ENCODE data around the gene GPR84. TPM values are rescaled to one million over a fixed set of nuclear protein-coding genes. Genes with fewer than 3 reads are reported as not detected.
A peak's percentile ranks its signal among the peaks of the same experiment; 100 is the strongest.
"Not testable (repeated sequence)": the region's sequence is repeated elsewhere in the genome, so short reads cannot be mapped to it uniquely, and the experiment has no call there.

GPR84 gene
- polyA plus RNA-seq, 6 donors from 2014 or later = not detected

DNA sequence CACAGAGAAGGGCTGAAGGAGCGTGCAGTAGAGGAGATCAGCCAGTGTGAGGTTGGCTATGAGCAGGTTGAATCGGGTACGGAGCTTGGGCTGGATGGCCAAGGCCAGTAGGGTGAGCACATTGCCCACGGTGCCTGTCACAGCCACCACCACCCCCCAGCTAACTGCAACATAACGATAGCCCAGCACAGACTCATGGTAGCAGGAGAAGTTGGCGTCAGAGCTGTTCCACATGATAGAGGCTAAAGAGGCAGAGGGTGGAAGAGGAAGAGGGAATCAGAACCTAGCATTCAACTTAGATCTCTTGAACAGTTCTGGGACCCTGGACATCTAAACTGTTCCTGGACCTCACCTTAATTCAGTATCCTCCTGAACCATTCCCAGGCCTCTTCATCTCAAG is 668 bp downstream of the GPR84 start:
- DNase-seq (no peak), ATAC-seq (ENCODE audit: low read depth in 2 of 2) (no peak)
- peaks cover 10 to 29% (median 14%) of the 10 kb centered on the region in 3 donors for H3K4me1 Mint-ChIP-seq
- no peaks in the 10 kb centered on the region for H3K9me3 Mint-ChIP-seq
- no peaks in the 10 kb centered on the region for H3K36me3 Mint-ChIP-seq
- H3K27me3 Mint-ChIP-seq = no peaks in the 10 kb centered on the region
- H3K4me3 Mint-ChIP-seq = peak overlapping the region in 1 of 8 donors; percentile 47
- no peak overlapping the region for H3K27ac Mint-ChIP-seq

DNA sequence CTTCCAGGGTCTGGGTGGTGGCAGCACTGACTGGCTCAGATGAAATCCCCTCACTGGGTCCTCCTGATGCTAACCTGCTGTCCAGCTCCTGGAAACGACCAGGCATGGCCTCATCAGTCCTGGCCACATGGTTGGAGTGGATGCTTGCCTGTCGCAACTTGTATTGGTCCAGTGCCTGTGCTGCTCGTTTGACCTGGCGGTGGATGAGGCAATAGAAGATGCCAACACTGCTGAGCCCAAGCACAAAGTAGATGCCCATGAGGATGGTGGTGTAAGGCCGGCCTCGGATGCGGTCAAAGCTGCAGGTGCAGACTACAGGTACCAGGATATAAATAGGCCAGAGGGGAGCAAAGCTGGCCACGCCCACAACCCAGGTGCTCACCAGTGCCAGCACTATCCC is 1.2 kb downstream of the GPR84 start:
- no peaks in the 10 kb centered on the region for H3K9me3 Mint-ChIP-seq
- H3K4me3 Mint-ChIP-seq = no peak overlapping the region
- H3K27ac Mint-ChIP-seq = peak overlapping the region in 2 of 6 donors; percentile 14 to 55
- DNase-seq = no peak
- H3K27me3 Mint-ChIP-seq = no peaks in the 10 kb centered on the region
- H3K4me1 Mint-ChIP-seq = peaks cover 9 to 23% (median 11%) of the 10 kb centered on the region in 3 donors
- ATAC-seq (ENCODE audit: low read depth in 2 of 2) = no peak
- no peaks in the 10 kb centered on the region for H3K36me3 Mint-ChIP-seq

DNA sequence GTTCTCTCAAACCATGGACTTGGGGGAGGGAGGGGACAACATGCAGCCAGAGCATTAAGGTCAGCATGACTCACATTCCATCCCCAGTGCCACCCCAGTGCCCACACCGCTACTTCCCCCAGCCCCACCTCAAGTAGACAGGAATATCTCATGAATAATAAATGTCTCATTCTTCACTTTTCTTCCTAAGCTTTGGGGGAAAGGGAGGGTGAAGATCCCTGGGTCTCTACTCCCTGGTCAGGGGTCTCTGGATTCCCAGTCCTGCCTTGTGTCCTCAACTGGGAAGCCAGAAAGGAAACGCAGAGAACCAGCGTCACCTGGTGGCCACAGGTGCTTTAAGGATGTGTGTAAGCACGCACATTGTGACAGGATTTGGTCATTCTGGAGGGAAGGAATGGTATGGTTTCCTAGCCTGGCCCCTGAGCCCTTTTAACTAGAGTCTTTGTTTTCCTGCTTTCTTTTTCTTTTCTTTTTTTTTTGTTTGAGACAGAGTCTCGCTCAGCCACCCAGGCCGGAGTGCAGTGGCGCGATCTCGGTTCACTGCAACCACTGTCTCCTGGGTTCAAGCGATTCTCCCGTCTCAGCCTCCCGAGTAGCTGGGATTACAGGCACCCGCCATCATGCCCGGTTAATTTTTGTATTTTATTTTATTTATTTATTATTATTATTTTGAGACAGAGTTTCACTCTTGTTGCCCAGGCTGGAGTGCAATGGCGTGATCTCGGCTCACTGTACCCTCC is 3.4 kb downstream of the GPR84 start:
- no peaks in the 10 kb centered on the region for H3K9me3 Mint-ChIP-seq
- DNase-seq (no peak), ATAC-seq (ENCODE audit: low read depth in 2 of 2) (no peak)
- no peaks in the 10 kb centered on the region for H3K27me3 Mint-ChIP-seq
- peaks cover 9 to 19% (median 11%) of the 10 kb centered on the region in 3 donors for H3K4me1 Mint-ChIP-seq
- peak overlapping the region in 2 of 6 donors; percentile 42 to 45 for H3K27ac Mint-ChIP-seq
- no peaks in the 10 kb centered on the region for H3K36me3 Mint-ChIP-seq
- H3K4me3 Mint-ChIP-seq = peak overlapping the region in 4 of 8 donors; percentile 20 to 69 (median 57)

- ATAC-seq (ENCODE audit: low read depth in 2 of 2) (no peak), DNase-seq (no peak)
- Mint-ChIP-seq H3K9me3 (no peaks in the 10 kb centered on the region), H3K27ac (no peak overlapping the region), H3K4me3 (no peak overlapping the region), H3K27me3 (no peaks in the 10 kb centered on the region), H3K36me3 (no peaks in the 10 kb centered on the region), H3K4me1 (peaks cover 9 to 18% (median 11%) of the 10 kb centered on the region in 3 donors)
Observed at GRCh38 chr12:54359762-54360351, 4.4 kb downstream of the GPR84 start.

DNA sequence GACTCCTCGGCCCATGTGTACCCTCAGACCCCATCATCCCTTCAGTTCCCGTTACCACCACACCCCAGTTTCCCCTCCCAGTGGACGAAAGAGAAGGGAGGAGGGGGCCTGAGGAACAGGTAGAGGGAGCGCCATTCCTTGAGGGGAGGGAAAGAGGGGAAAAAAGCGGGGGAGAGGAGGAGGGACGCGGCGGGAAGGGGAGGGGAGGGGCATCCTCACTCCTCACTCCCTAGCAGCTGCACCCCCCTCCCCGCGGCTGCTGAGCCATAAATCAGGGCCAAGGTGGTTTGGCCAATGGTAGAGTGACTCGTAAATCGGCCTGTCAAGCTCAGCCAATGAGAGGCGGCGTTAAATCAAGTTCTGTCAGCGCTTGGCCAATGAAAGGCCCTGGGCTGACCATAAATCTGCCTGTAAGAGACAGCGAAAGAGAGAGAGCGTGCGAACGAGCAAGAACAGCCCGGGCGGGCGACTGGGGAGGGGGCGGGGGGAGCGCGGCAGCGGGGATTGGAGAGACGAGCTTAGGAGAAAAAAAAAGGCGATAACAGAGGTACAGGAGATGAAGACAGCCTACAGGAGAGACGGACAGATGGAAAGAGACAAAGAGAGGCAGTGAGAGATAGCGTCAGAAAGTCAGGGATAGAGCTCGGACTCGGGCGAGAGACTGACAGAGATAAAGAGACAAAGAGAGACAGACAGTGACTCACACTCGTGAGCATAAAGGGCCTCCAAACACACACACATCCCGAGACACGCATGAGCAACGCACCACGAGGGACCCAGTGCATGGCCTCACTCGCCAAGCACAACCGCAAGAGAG is 5.1 kb downstream of the GPR84 start:
- H3K27me3 Mint-ChIP-seq = no peaks in the 10 kb centered on the region
- H3K4me1 Mint-ChIP-seq = peaks cover 4 to 11% (median 4%) of the 10 kb centered on the region in 3 donors
- no peaks in the 10 kb centered on the region for H3K36me3 Mint-ChIP-seq
- DNase-seq (peak; percentile 92), ATAC-seq (ENCODE audit: low read depth in 2 of 2) (peak; percentile 98 to 99)
- no peak overlapping the region for H3K4me3 Mint-ChIP-seq
- no peak overlapping the region for H3K27ac Mint-ChIP-seq
- H3K9me3 Mint-ChIP-seq = no peaks in the 10 kb centered on the region

- Mint-ChIP-seq H3K36me3 (no peaks in the 10 kb centered on the region), H3K4me3 (no peak overlapping the region), H3K27ac (no peak overlapping the region), H3K9me3 (no peaks in the 10 kb centered on the region), H3K27me3 (no peaks in the 10 kb centered on the region), H3K4me1 (peaks cover 0 to 8% (median 0%) of the 10 kb centered on the region in 3 donors)
- ATAC-seq (ENCODE audit: low read depth in 2 of 2) (no peak), DNase-seq (no peak)
Observed at GRCh38 chr12:54358191-54358944, 5.9 kb downstream of the GPR84 start.

GRCh38 chr12:54357506-54358190 is 6.6 kb downstream of the GPR84 start:
- ATAC-seq (ENCODE audit: low read depth in 2 of 2) (no peak), DNase-seq (no peak)
- Mint-ChIP-seq H3K27me3 (no peaks in the 10 kb centered on the region), H3K9me3 (no peaks in the 10 kb centered on the region), H3K27ac (peak overlapping the region in 1 of 6 donors; percentile 38), H3K4me3 (peak overlapping the region in 1 of 8 donors; percentile 77), H3K36me3 (no peaks in the 10 kb centered on the region), H3K4me1 (peaks cover 0 to 6% (median 0%) of the 10 kb centered on the region in 3 donors)

GRCh38 chr12:54356951-54357356 is 7.3 kb downstream of the GPR84 start:
- DNase-seq = no peak
- Mint-ChIP-seq H3K4me1 (peaks cover 4 to 13% (median 5%) of the 10 kb centered on the region in 3 donors), H3K27me3 (no peaks in the 10 kb centered on the region), H3K4me3 (peak overlapping the region in 3 of 8 donors; percentile 21 to 77 (median 69)), H3K36me3 (no peaks in the 10 kb centered on the region), H3K27ac (no peak overlapping the region), H3K9me3 (no peaks in the 10 kb centered on the region)
- ATAC-seq (ENCODE audit: low read depth in 2 of 2) = no peak

DNA sequence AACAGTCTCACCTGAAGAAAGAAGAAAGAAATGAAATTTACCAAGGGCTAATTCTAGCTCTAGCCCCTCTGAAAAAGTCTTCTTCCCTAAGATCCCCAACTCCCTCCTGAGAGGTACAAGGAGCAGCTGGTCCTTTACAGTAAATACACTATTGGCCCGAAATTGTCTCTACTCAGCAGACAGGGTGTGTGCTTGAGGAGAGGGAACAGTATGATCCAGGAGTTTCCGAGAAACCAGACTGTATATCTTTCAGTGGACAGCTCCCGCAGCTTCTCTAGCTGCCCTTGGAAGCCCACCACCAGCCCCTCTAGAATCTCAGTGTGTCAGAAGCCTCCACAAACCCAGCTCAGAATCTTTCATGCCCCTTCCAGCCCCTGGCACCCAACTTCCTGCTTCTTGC is 8.1 kb downstream of the GPR84 start:
- Mint-ChIP-seq H3K4me3 (peak overlapping the region in 2 of 8 donors; percentile 37 to 69), H3K9me3 (no peaks in the 10 kb centered on the region), H3K27ac (no peak overlapping the region), H3K27me3 (no peaks in the 10 kb centered on the region), H3K4me1 (peaks cover 9 to 19% (median 12%) of the 10 kb centered on the region in 3 donors), H3K36me3 (peaks cover 0 to 3% of the 10 kb centered on the region in 2 donors)
- DNase-seq (no peak), ATAC-seq (ENCODE audit: low read depth in 2 of 2) (no peak)

DNA sequence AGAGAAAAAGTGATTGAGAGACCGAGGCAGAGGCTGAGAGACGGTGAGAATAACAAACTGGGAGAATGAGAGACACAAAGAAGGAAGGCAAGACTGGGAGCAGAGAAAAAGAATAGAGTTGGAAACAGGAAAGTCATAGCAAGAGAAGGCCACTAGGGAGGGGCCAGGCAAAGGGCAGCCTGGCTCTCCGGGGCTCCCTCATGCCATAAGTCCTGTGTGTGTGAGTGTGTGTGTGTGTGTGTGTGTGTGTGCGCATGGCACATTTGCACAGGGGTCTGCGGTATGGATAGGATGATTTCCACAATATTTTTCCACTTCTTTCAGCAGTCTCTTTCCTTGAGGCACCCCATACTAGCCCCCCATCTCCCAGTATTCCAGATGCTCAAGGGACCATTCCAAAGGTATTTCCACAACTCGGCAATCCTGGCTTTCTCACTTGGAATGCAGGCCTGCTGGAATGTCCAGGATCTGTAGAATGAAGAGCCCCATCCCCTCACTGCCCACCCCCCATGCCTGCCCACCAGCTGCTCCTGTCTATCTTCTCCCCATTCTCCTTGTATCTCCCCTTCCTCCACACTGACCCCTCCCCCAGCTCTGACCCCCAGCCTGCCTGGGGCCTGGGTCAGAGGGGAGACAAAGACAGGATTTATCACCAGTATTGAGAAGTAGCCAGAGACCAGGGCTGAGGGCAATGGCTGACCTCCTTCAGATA is 9.0 kb downstream of the GPR84 start:
- Mint-ChIP-seq H3K36me3 (peaks cover 7 to 13% of the 10 kb centered on the region in 2 donors), H3K4me3 (peak overlapping the region in 1 of 8 donors; percentile 69), H3K27ac (peak overlapping the region in 1 of 6 donors; percentile 89), H3K4me1 (peaks cover 11 to 17% (median 12%) of the 10 kb centered on the region in 3 donors), H3K9me3 (no peaks in the 10 kb centered on the region), H3K27me3 (no peaks in the 10 kb centered on the region)
- no peak for DNase-seq
- ATAC-seq (ENCODE audit: low read depth in 2 of 2) = no peak

GRCh38 chr12:54354271-54354670 is 10.0 kb downstream of the GPR84 start:
- not testable (repeated sequence) for DNase-seq

More at GRCh38 chr12:54354271-54354670, 10.0 kb downstream of the GPR84 start:
- Mint-ChIP-seq H3K4me1 (peaks cover 12 to 15% (median 13%) of the 10 kb centered on the region in 3 donors), H3K36me3 (peaks cover 17 to 20% of the 10 kb centered on the region in 2 donors), H3K27ac (peak overlapping the region in 1 of 6 donors; percentile 25)
- not testable (repeated sequence) for H3K9me3 Mint-ChIP-seq; H3K4me3 Mint-ChIP-seq; ATAC-seq (ENCODE audit: low read depth in 2 of 2); H3K27me3 Mint-ChIP-seq

Data from naive B cell (primary cell).